HepG2 (cell line): Measurements from ENCODE around the gene TNFRSF25. TPM values are rescaled to one million over a fixed set of nuclear protein-coding genes. Genes with fewer than 3 reads are reported as not detected.

Experiments
- ATAC-seq: fragments of 200-7000 bp; cut with Tn5 transposase; 3 replicates; pipeline ENCODE4 v1.9.1; 2020; ENCODE audit warnings: mild to moderate bottlenecking, moderate library complexity
- Bru-seq: library from RNA; stranded (reverse); fragments of 400-500 nt; gene quantifications from one replicate; lab custom pipeline; 2021; lab: Mats Ljungman, UMichigan
- BruChase-seq, 2 experiments: library from RNA; stranded (reverse); fragments of 400-500 nt; gene quantifications; one replicate each; lab custom pipeline; 2021; lab: Mats Ljungman, UMichigan
- BruUV-seq: library from RNA; stranded (reverse); fragments of 400-500 nt; replicated peaks from 2 replicates; lab custom pipeline; 2021; lab: Mats Ljungman, UMichigan
- CTCF ChIA-PET: fragments of 300-600 bp; formaldehyde crosslinking; extraction: SDS; loops from one replicate; lab custom pipeline; 2021; ENCODE audit warnings: low total read pairs, inconsistent platforms, low intra/inter-chr PET ratio; lab: Yijun Ruan, JAX
- POLR2A ChIA-PET: fragments of 350-600 bp; sonication (Branson Sonifier 250); formaldehyde crosslinking; loops from one replicate; lab custom pipeline; 2020; ENCODE audit warnings: antibody characterized with exemption, inconsistent platforms; lab: Yijun Ruan, JAX
- DNase-seq: peaks from one replicate; pipeline ENCODE4 v3.0.0-alpha.2; 2015; ENCODE audit warnings: low spot score
- FAIRE-seq: peaks from 3 replicates; lab custom pipeline; 2011; peaks lifted over from hg19 to GRCh38; lab: Jason Lieb, UNC
- H2AFZ ChIP-seq: one replicate; pipeline ENCODE4 v1.6.1; 2011; ENCODE audit warnings: low read length, inconsistent platforms
- H3K27ac ChIP-seq: fragments of 300-600 bp; 3 replicates; pipeline ENCODE4 v1.8.0; 2011; ENCODE audit warnings: mixed run types, mild to moderate bottlenecking, mixed read lengths, low read length, inconsistent platforms; ENCODE audit not compliant: insufficient read depth; ENCODE audit errors: extremely low read length
- H3K27me3 ChIP-seq, 2 experiments: fragments of 200-600 bp in 1 of 2; 2 replicates in 1 of 2; 3 replicates in 1 of 2; pipeline versions ENCODE4 v1.6.0 to v1.8.0; 2011; ENCODE audit warnings: low read length in 2 of 2, mild to moderate bottlenecking in 2 of 2, moderate library complexity in 2 of 2, inconsistent platforms in 1 of 2; ENCODE audit not compliant: insufficient read depth in 2 of 2, control insufficient read depth in 1 of 2
- H3K36me3 ChIP-seq, 2 experiments: fragments of 200-600 bp in 1 of 2; replicated peaks in 1 of 2; 2 replicates in 1 of 2; 3 replicates in 1 of 2; pipeline versions ENCODE4 v1.5.1 to v1.8.0; 2011; ENCODE audit warnings: low read length in 2 of 2, inconsistent platforms in 1 of 2; ENCODE audit not compliant: insufficient read depth in 2 of 2, control insufficient read depth in 1 of 2
- H3K4me1 ChIP-seq: 2 replicates; pipeline ENCODE4 v1.5.1; 2012; ENCODE audit warnings: low read length, inconsistent platforms; ENCODE audit not compliant: insufficient read depth
- H3K4me2 ChIP-seq: 2 replicates; pipeline ENCODE4 v1.6.0; 2011; ENCODE audit warnings: low read depth, low read length, inconsistent platforms
- H3K4me3 ChIP-seq, 3 experiments: fragments of 200-600 bp in 1 of 3; sonication (generic), shearing (Covaris generic) in 1 of 3; replicated peaks in 1 of 3; 2 replicates each; pipeline ENCODE4 v1.5.1; 2011 to 2016; ENCODE audit warnings: low read length in 3 of 3, inconsistent platforms in 2 of 3, low read depth in 2 of 3, mild to moderate bottlenecking in 2 of 3, control low read depth in 1 of 3, mixed read lengths in 1 of 3; ENCODE audit not compliant: insufficient read depth in 1 of 3
- H3K79me2 ChIP-seq: one replicate; pipeline ENCODE4 v1.6.1; 2011; ENCODE audit warnings: low read length, inconsistent platforms; ENCODE audit not compliant: insufficient read depth
- H3K9ac ChIP-seq: 2 replicates; pipeline ENCODE4 v1.6.0; 2011; ENCODE audit warnings: mild to moderate bottlenecking, low read depth, low read length, inconsistent platforms; ENCODE audit not compliant: insufficient read depth
- H3K9me3 ChIP-seq: 2 replicates; pipeline ENCODE4 v1.5.1; 2012; ENCODE audit warnings: mild to moderate bottlenecking, low read length
- H4K20me1 ChIP-seq: 2 replicates; pipeline ENCODE4 v1.6.0; 2011; ENCODE audit warnings: inconsistent platforms, mild to moderate bottlenecking, low read length, moderate library complexity; ENCODE audit not compliant: insufficient read depth
- AGO1 ChIP-seq: fragments of 200-400 bp; formaldehyde crosslinking; IDR thresholded peaks from 2 replicates; pipeline ENCODE4 v1.6.1; 2017; ENCODE audit warnings: mild to moderate bottlenecking, low read depth, low read length, moderate library complexity; ENCODE audit not compliant: poor library complexity, severe bottlenecking
- CCAR2 ChIP-seq: fragments of 200-400 bp; formaldehyde crosslinking; optimal IDR thresholded peaks from 2 replicates; pipeline ENCODE3; 2018; ENCODE audit warnings: low read depth, mild to moderate bottlenecking, low read length, moderate library complexity
- GATAD1 ChIP-seq: IDR thresholded peaks from 2 replicates; pipeline ENCODE4 v1.6.1; 2016; ENCODE audit warnings: missing genetic modification reagents, missing compliant biosample characterization
- PLRG1 ChIP-seq: fragments of 450-650 bp; conservative IDR thresholded peaks from 2 replicates; pipeline ENCODE4 v1.6.1; 2016
- ZFP90 ChIP-seq: sonication (generic); formaldehyde crosslinking; IDR thresholded peaks from 2 replicates; pipeline ENCODE4 v1.8.0; 2022; ENCODE audit warnings: missing genetic modification reagents, mild to moderate bottlenecking, inconsistent platforms, borderline replicate concordance
- ZNF432 ChIP-seq: sonication (generic); formaldehyde crosslinking; IDR thresholded peaks from 2 replicates; pipeline ENCODE4 v1.5.0; 2020; ENCODE audit warnings: missing genetic modification reagents, mild to moderate bottlenecking, borderline replicate concordance
- WGBS: methylation state at CpG from one replicate; pipeline ENCODE4 v1.1.6; 2017; ENCODE audit warnings: low lambda C conversion rate; 5-methylcytosine and 5-hydroxymethylcytosine counted together
- in situ Hi-C: cut with HindIII; loops from 2 replicates; pipeline ENCODE4 v1.10.0; 2017; ENCODE audit warnings: low pct_unique_long_range_greater_than_20kb; ENCODE audit not compliant: extremely low pct_ligation_motif_present
- intact Hi-C: fragments of 100-400 bp; cut with micrococcal nuclease; formaldehyde crosslinking; loops from one replicate; pipeline ENCODE4 v1.10.0; 2022; ENCODE audit not compliant: unreplicated experiment
- long read RNA-seq, 2 experiments: library from RNA in 1 of 2; library from polyadenylated mRNA in 1 of 2; stranded (forward) in 1 of 2; unstranded in 1 of 2; transcript quantifications; one replicate each; pipeline ENCODE4 v2.0.0, GENCODE V29; 2019 to 2022
- polyA minus RNA-seq, 3 experiments: library from RNA; depleted of rRNA, polyadenylated mRNA; stranded (reverse); fragments of >200 nt; gene quantifications; 2 replicates each; pipeline ENCODE4 v1.2.3, GENCODE V29; 2011; ENCODE audit warnings: low replicate concordance in 1 of 3
- polyA plus RNA-seq, 8 experiments: library from polyadenylated mRNA; depleted of rRNA in 3 of 8; stranded (reverse) in 7 of 8; unstranded in 1 of 8; fragments of >200 nt; fragmentation: Illumina TruSeq in 4 of 8; extraction: Trizol in 4 of 8; gene quantifications; 2 replicates each; pipeline versions ENCODE4 v1.2.1 to v1.2.3, GENCODE V29; 2011 to 2016; ENCODE audit warnings: low read depth in 4 of 8, missing spikeins in 1 of 8, mixed read lengths in 1 of 8; ENCODE audit not compliant: insufficient read depth in 1 of 8
- total RNA-seq, 5 experiments: library from RNA; depleted of rRNA; stranded (reverse); fragments of >200 nt; fragmentation: Illumina TruSeq; extraction: Trizol; gene quantifications; 2 replicates each; pipeline ENCODE4 v1.2.3, GENCODE V29; 2016; ENCODE audit warnings: low read depth in 1 of 5

The TNFRSF25 gene, protein sequence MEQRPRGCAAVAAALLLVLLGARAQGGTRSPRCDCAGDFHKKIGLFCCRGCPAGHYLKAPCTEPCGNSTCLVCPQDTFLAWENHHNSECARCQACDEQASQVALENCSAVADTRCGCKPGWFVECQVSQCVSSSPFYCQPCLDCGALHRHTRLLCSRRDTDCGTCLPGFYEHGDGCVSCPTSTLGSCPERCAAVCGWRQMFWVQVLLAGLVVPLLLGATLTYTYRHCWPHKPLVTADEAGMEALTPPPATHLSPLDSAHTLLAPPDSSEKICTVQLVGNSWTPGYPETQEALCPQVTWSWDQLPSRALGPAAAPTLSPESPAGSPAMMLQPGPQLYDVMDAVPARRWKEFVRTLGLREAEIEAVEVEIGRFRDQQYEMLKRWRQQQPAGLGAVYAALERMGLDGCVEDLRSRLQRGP
- 0.55 and 1.5 TPM in 2 replicates for total RNA-seq (2016; rRNA removed; fragmentation: Illumina TruSeq; extraction: Trizol)
- total RNA-seq (2016; cell fraction: cytosol; rRNA removed; fragmentation: Illumina TruSeq; extraction: Trizol; ENCODE audit: low read depth): 0.40 and 0.44 TPM in 2 replicates
- total RNA-seq (2016; cell fraction: insoluble cytoplasmic fraction; rRNA removed; fragmentation: Illumina TruSeq; extraction: Trizol): 0.13 and 0.97 TPM in 2 replicates
- 0.34 and 0.37 TPM in 2 replicates for total RNA-seq (2016; cell fraction: membrane; rRNA removed; fragmentation: Illumina TruSeq; extraction: Trizol)
- total RNA-seq (2016; cell fraction: nucleus; rRNA removed; fragmentation: Illumina TruSeq; extraction: Trizol): 1.5 and 1.6 TPM in 2 replicates
- polyA plus RNA-seq (2011; rRNA removed): 1.4 and 1.6 TPM in 2 replicates
- polyA plus RNA-seq (2011; cell fraction: cytosol; rRNA removed): 0.47 and 0.64 TPM in 2 replicates
- 18.5 and 21.8 TPM in 2 replicates for polyA plus RNA-seq (2011; cell fraction: nucleus; rRNA removed)
- polyA plus RNA-seq (2012): 3.9 and 4.6 TPM in 2 replicates
- polyA plus RNA-seq (2016; cell fraction: cytosol; fragmentation: Illumina TruSeq; extraction: Trizol; ENCODE audit: low read depth): 0.43 TPM in 1 of 2 replicates, not detected in the other
- polyA plus RNA-seq (2016; cell fraction: insoluble cytoplasmic fraction; fragmentation: Illumina TruSeq; extraction: Trizol; ENCODE audit: low read depth): 0.17 and 0.44 TPM in 2 replicates
- 0.17 TPM in 1 of 2 replicates, not detected in the other for polyA plus RNA-seq (2016; cell fraction: membrane; fragmentation: Illumina TruSeq; extraction: Trizol; ENCODE audit: low read depth)
- polyA plus RNA-seq (2016; cell fraction: nucleus; fragmentation: Illumina TruSeq; extraction: Trizol; ENCODE audit: insufficient read depth, low read depth): 5.2 and 7.0 TPM in 2 replicates
- polyA minus RNA-seq (2011; rRNA and poly(A)+ RNA removed; ENCODE audit: low replicate concordance): 0.68 and 1.8 TPM in 2 replicates
- polyA minus RNA-seq (2011; cell fraction: cytosol; rRNA and poly(A)+ RNA removed): not detected in 2 replicates
- polyA minus RNA-seq (2011; cell fraction: nucleus; rRNA and poly(A)+ RNA removed): 1.3 and 1.9 TPM in 2 replicates
- percentile 33 among the genes with signal in this experiment for Bru-seq, nascent RNA
- BruChase-seq, experiment 1, labeled RNA remaining after a 6-hour chase: percentile 59 among the genes with signal in this experiment
- percentile 47 among the genes with signal in this experiment for BruChase-seq, experiment 2, labeled RNA remaining after a 2-hour chase
- long read RNA-seq, experiment 1: 0 reads
- long read RNA-seq, experiment 2: 0 reads

DNA sequence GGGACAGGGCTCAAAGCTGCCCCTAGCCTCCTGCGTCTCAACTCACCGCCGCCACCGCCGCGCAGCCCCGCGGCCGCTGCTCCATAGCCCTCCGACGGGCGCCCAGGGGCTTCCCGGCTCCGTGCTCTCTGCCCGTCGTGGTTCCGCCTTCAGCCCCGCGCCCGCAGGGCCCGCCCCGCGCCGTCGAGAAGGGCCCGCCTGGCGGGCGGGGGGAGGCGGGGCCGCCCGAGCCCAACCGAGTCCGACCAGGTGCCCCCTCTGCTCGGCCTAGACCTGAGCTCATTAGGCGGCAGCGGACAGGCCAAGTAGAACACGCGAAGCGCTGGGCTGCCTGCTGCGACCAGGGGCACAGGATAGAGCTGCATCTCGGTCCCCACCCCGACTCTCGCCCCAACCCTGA is at the start of gene TNFRSF25:
Gene TNFRSF25, minus strand, starts transcription at position 151 of the 400 bp plus-strand sequence. Its CDS starts 66 bp downstream, at position 85.
- DNase-seq: no peak
- Histone ChIP-seq H3K9me3 (no peaks in the 10 kb centered on the region), H3K27ac (no peak within 1 kb of the TSS)
- ATAC-seq: no peak
- ChIA-PET POLR2A (no interaction called here), CTCF (no interaction called here)
- TF ChIP-seq ZFP90 (CRISPR knock-in tag) (no peak), ZNF432 (CRISPR knock-in tag) (no peak), GATAD1 (CRISPR knock-in tag) (no peak), PLRG1 (no peak), AGO1 (peak; percentile 15), CCAR2 (no peak)
- TF ChIP-seq, all 625 proteins: peak for 1
- H4K20me1 ChIP-seq: no peaks in the 10 kb centered on the region; the same call in 1 of the 2 replicates
- intact Hi-C loops: no loop called here
- H2AFZ ChIP-seq: no peak within 1 kb of the TSS
- no peak for FAIRE-seq
- no peak within 1 kb of the TSS for H3K9ac ChIP-seq
- in situ Hi-C loops: no loop called here
- H3K4me1 ChIP-seq: peaks cover 21% of the 10 kb centered on the region
- no peak within 1 kb of the TSS for H3K4me3 ChIP-seq
- no peaks in the 10 kb centered on the region for H3K36me3 ChIP-seq
- H3K27me3 ChIP-seq: no peaks in the 10 kb centered on the region
- no peak within 1 kb of the TSS for H3K4me2 ChIP-seq
- no TSS peak for BruUV-seq
- no peaks in the 10 kb centered on the region for H3K79me2 ChIP-seq
- WGBS: 71% methylated on average over 24 of the region's 43 CpGs
